Caco-2 (cell line): ENCODE results near the gene TMEM232. TPM values are rescaled to one million over a fixed set of nuclear protein-coding genes. Genes with fewer than 3 reads are reported as not detected.

ENCODE experiments used
- BruUV-seq: library from RNA; stranded (reverse); fragments of 400-500 nt; replicated peaks from 2 replicates; lab custom pipeline; 2021; lab: Mats Ljungman, UMichigan
- CTCF ChIA-PET: fragments of 300-600 bp; sonication (Branson Sonifier 250); formaldehyde crosslinking; loops from one replicate; lab custom pipeline; 2022; ENCODE audit warnings: antibody characterized with exemption; lab: Charles Lee
- POLR2A ChIA-PET: fragments of 300-600 bp; sonication (Branson Sonifier 250); formaldehyde crosslinking; loops from one replicate; lab custom pipeline; 2022; ENCODE audit warnings: antibody characterized with exemption; lab: Charles Lee
- DNase-seq, 2 experiments: peaks; one replicate each; pipeline versions ENCODE4 v3.0.0 to v3.0.0-alpha.2; 2020 to 2022
- H3K27me3 ChIP-seq: replicated peaks from 2 replicates; pipeline ENCODE4 v1.6.0; 2011; ENCODE audit warnings: low read length; ENCODE audit not compliant: control insufficient read depth, insufficient read depth
- H3K36me3 ChIP-seq: 2 replicates; pipeline ENCODE4 v1.5.1; 2011; ENCODE audit warnings: low read length; ENCODE audit not compliant: control insufficient read depth, insufficient read depth
- H3K4me1 ChIP-seq: fragments of 250-450 bp; sonication (Bioruptor Pico); 2 replicates; pipeline ENCODE4 v1.5.1; 2020; ENCODE audit warnings: mild to moderate bottlenecking
- H3K4me3 ChIP-seq: 2 replicates; pipeline ENCODE4 v1.5.1; 2011; ENCODE audit warnings: low read depth, mild to moderate bottlenecking, control low read depth, low read length
- H3K9me3 ChIP-seq: fragments of 250-450 bp; sonication (Bioruptor Pico); 2 replicates; pipeline ENCODE4 v1.5.1; 2020; ENCODE audit warnings: mild to moderate bottlenecking, moderate library complexity
- H3K27ac Mint-ChIP-seq: one replicate; pipeline ENCODE4 v1.8.0; 2022; ENCODE audit warnings: mixed read lengths; ENCODE audit not compliant: unreplicated experiment
- H3K27me3 Mint-ChIP-seq: one replicate; pipeline ENCODE4 v1.8.0; 2022; ENCODE audit warnings: mixed read lengths; ENCODE audit not compliant: insufficient read depth, unreplicated experiment
- H3K36me3 Mint-ChIP-seq: one replicate; pipeline ENCODE4 v1.8.0; 2022; ENCODE audit warnings: mild to moderate bottlenecking, mixed read lengths; ENCODE audit not compliant: insufficient read depth, unreplicated experiment
- H3K4me1 Mint-ChIP-seq: one replicate; pipeline ENCODE4 v1.8.0; 2022; ENCODE audit warnings: low read depth, mixed read lengths; ENCODE audit not compliant: unreplicated experiment
- H3K4me3 Mint-ChIP-seq: one replicate; pipeline ENCODE4 v1.8.0; 2022; ENCODE audit warnings: mild to moderate bottlenecking, moderate library complexity, mixed read lengths; ENCODE audit not compliant: unreplicated experiment
- H3K9me3 Mint-ChIP-seq: one replicate; pipeline ENCODE4 v1.8.0; 2022; ENCODE audit warnings: mixed read lengths; ENCODE audit not compliant: unreplicated experiment
- CTCF ChIP-seq, 2 experiments: fragments of 200-600 bp in 1 of 2; IDR thresholded peaks; 1 replicate in 1 of 2; 2 replicates in 1 of 2; pipeline versions ENCODE4 v1.5.1 to v1.8.0; 2011 to 2022; ENCODE audit warnings: antibody characterized with exemption in 1 of 2, control low read depth in 1 of 2, inconsistent platforms in 1 of 2, low read depth in 1 of 2, low read length in 1 of 2, mild to moderate bottlenecking in 1 of 2, moderate library complexity in 1 of 2; ENCODE audit not compliant: insufficient read depth in 1 of 2, severe bottlenecking in 1 of 2, unreplicated experiment in 1 of 2
- intact Hi-C: fragments of 100-400 bp; cut with micrococcal nuclease; formaldehyde crosslinking; loops from one replicate; pipeline ENCODE4 v1.10.0; 2022; ENCODE audit not compliant: unreplicated experiment
- total RNA-seq: library from RNA; stranded (reverse); gene quantifications from 2 replicates; pipeline ENCODE4 v1.2.3, GENCODE V29; 2022

TMEM232 gene
- total RNA-seq, 1 experiment from 2014 or later = 0.34 TPM

- CTCF ChIA-PET = no interaction called here
- POLR2A ChIA-PET = no interaction called here
- Mint-ChIP-seq H3K4me3 (no peak overlapping the region), H3K27ac (no peak overlapping the region), H3K4me1 (no peaks in the 10 kb centered on the region), H3K27me3 (peaks cover 5% of the 10 kb centered on the region), H3K36me3 (no peaks in the 10 kb centered on the region), H3K9me3 (no peaks in the 10 kb centered on the region)
- Histone ChIP-seq H3K4me3 (no peak overlapping the region), H3K9me3 (0 out of 2 replicates have a peak, but pooled peaks cover 3% of the 10 kb centered on the region), H3K36me3 (no peaks in the 10 kb centered on the region), H3K27me3 (no peaks in the 10 kb centered on the region), H3K4me1 (no peaks in the 10 kb centered on the region)
- DNase-seq = no peak
- intact Hi-C loops = no loop called here
- no TSS peak for BruUV-seq
- no peak for TF ChIP-seq CTCF (IDR thresholded peaks at IDR 0.05; ENCODE audit: insufficient read depth in 1 of 2, low read depth in 1 of 2, low read length in 1 of 2, severe bottlenecking in 1 of 2, unreplicated experiment in 1 of 2)
Observed at GRCh38 chr5:110431603-110432002, 294.9 kb downstream of the TMEM232 start.

GRCh38 chr5:110414360-110414759, 312.1 kb downstream of the TMEM232 start:
- POLR2A ChIA-PET = no interaction called here
- Mint-ChIP-seq H3K4me3 (no peak overlapping the region), H3K9me3 (no peaks in the 10 kb centered on the region), H3K27me3 (no peaks in the 10 kb centered on the region), H3K36me3 (no peaks in the 10 kb centered on the region), H3K27ac (no peak overlapping the region), H3K4me1 (no peaks in the 10 kb centered on the region)
- H3K27me3 ChIP-seq = no peaks in the 10 kb centered on the region
- H3K4me1 ChIP-seq = no peaks in the 10 kb centered on the region
- TF ChIP-seq CTCF (IDR thresholded peaks at IDR 0.05; ENCODE audit: insufficient read depth in 1 of 2, low read depth in 1 of 2, low read length in 1 of 2, severe bottlenecking in 1 of 2, unreplicated experiment in 1 of 2) = peak in 1 of 2 experiments; percentile 67
- H3K36me3 ChIP-seq = no peaks in the 10 kb centered on the region
- peak in 1 of 2 experiments; percentile 5 for DNase-seq
- H3K4me3 ChIP-seq = no peak overlapping the region
- CTCF ChIA-PET = interaction anchor here (0.6 to 0.9 kb wide), 2 partner anchors 157 to 726 kb away, joined by 3 read pairs; no protein-coding TSS in a partner anchor
- H3K9me3 ChIP-seq = no peaks in the 10 kb centered on the region
- BruUV-seq = no TSS peak
- intact Hi-C loops = loop anchor here (1.0 kb wide), 1 partner anchor 369 kb away; no protein-coding TSS in a partner anchor

- ChIA-PET POLR2A (no interaction called here), CTCF (no interaction called here)
- H3K4me3 Mint-ChIP-seq = no peak overlapping the region
- no TSS peak for BruUV-seq
- intact Hi-C loops = loop anchor here (1.0 kb wide), 1 partner anchor 369 kb away; no protein-coding TSS in a partner anchor
- H3K27me3 ChIP-seq = no peaks in the 10 kb centered on the region
- TF ChIP-seq CTCF (IDR thresholded peaks at IDR 0.05; ENCODE audit: insufficient read depth in 1 of 2, low read depth in 1 of 2, low read length in 1 of 2, severe bottlenecking in 1 of 2, unreplicated experiment in 1 of 2) = no peak
- no peaks in the 10 kb centered on the region for H3K9me3 ChIP-seq
- H3K27ac Mint-ChIP-seq = no peak overlapping the region
- H3K27me3 Mint-ChIP-seq = no peaks in the 10 kb centered on the region
- no peaks in the 10 kb centered on the region for H3K36me3 Mint-ChIP-seq
- no peak for DNase-seq
- H3K9me3 Mint-ChIP-seq = no peaks in the 10 kb centered on the region
- no peaks in the 10 kb centered on the region for H3K4me1 Mint-ChIP-seq
- H3K4me1 ChIP-seq = no peaks in the 10 kb centered on the region
- no peak overlapping the region for H3K4me3 ChIP-seq
- H3K36me3 ChIP-seq = no peaks in the 10 kb centered on the region
Observed at GRCh38 chr5:110413856-110414255, 312.6 kb downstream of the TMEM232 start.
